HG02798 (cell line): Measurements from ENCODE around the gene LRRIQ3.
A peak's percentile ranks its signal among the peaks of the same experiment; 100 is the strongest.
"Not testable (repeated sequence)": the region's sequence is repeated elsewhere in the genome, so short reads cannot be mapped to it uniquely, and the experiment has no call there.

Source experiments
- ATAC-seq: cut with Tn5 transposase; IDR thresholded peaks from one replicate; pipeline ENCODE4 v1.9.1; 2021; ENCODE audit warnings: mild to moderate bottlenecking; ENCODE audit not compliant: unreplicated experiment, poor library complexity

The LRRIQ3 gene, protein sequence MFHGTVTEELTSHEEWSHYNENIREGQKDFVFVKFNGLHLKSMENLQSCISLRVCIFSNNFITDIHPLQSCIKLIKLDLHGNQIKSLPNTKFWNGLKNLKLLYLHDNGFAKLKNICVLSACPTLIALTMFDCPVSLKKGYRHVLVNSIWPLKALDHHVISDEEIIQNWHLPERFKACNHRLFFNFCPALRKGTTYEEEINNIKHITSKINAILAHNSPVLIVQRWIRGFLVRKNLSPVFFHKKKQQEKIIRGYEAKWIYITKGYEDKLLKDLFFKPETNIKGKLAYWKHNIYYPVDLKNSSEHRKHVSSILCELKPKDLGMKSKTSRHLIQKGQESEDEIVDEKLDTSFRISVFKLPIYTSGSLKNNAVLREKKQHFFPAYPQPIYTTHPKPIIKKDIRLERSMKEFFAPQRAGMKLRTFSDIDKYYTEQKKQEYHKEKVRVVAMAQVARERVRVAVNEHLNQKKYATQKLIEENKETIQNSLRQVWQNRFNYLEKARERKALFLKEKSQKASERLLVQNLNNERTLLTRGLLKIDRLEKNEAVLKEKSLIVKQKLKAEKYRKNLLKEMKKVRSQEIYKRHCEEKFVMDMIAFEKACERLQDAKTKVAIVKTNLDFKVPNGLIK

GRCh38 chr1:74197657-74198552 lies at the start of gene LRRIQ3, which contains the start of gene FPGT:
Gene LRRIQ3 (minus strand): TSS chr1:74198176. CDS start chr1:74183684, 14,492 bp downstream.
Gene FPGT (plus strand): TSS chr1:74198242. CDS start chr1:74198279, 37 bp downstream.
- ATAC-seq = peak; percentile 95

- ATAC-seq = no peak
Measured at GRCh38 chr1:74246315-74246714, 48.3 kb upstream of the LRRIQ3 start.

- no peak for ATAC-seq
Measured at GRCh38 chr1:74245168-74245772, 47.3 kb upstream of the LRRIQ3 start.

GRCh38 chr1:74237787-74238186 lies 39.8 kb upstream of the LRRIQ3 start:
- no peak for ATAC-seq

DNA sequence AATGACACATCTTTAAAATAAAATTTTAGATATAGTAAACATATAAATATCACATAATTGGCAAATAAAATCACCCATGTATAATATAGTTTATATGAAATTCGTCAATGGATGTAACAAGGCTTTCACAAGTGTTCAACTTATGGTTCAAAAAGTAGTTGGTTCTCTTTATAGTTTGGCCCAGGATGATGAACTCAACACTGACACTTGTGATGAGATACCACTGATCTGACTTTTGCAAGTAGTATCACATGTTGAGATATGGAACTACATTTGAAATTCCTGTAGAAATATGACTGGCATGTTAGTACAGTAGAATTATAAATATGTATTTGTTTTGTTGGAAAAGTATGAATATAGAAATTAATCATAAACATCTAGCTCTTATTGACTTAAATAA lies 39.1 kb upstream of the LRRIQ3 start:
- no peak for ATAC-seq

DNA sequence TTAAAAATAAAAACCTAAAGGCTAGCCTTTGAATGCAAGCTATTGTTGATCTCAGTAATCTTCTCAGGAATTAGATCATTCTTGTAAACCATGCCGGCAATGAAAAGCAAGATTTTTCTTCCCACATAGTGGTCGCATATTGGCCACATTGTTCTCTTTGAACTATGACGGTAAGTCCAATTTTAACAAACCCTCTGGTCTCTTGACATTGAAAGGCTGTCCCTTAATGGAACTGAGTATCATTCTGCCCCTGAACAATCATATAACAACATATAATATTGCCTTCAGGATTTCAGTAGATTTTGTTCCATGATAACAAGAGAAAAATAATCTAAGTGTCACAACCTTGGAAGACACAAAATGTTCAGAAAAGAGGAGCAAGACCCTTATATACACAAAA lies 38.5 kb upstream of the LRRIQ3 start:
- ATAC-seq = no peak

GRCh38 chr1:74235153-74235552 lies 37.2 kb upstream of the LRRIQ3 start, which contains the start of gene TNNI3K:
Gene TNNI3K (plus strand): TSS chr1:74235387. CDS start chr1:74235452, 65 bp downstream.
- ATAC-seq = no peak

DNA sequence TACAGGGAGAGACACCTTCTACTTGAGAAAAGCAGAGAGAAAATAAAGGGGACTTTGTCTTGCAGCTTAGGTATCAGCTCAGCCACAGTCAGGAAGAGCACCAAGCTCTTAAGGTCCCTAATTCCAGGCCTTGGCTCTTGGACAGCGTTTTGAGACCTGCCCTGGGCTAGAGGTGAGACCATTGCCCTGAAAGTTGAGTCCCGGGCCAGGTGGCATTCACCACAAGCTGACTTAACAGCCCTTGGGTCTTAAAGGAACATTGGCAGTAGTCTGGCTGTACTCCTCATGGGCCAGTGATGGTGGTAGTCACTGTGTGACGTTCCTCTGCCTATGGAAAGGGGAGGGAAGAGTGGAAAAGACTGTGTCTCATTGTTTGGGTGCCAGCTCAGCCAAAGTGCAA lies 25.5 kb upstream of the LRRIQ3 start:
- ATAC-seq = no peak

- no peak for ATAC-seq
Measured at GRCh38 chr1:74222701-74223100, 24.7 kb upstream of the LRRIQ3 start.

DNA sequence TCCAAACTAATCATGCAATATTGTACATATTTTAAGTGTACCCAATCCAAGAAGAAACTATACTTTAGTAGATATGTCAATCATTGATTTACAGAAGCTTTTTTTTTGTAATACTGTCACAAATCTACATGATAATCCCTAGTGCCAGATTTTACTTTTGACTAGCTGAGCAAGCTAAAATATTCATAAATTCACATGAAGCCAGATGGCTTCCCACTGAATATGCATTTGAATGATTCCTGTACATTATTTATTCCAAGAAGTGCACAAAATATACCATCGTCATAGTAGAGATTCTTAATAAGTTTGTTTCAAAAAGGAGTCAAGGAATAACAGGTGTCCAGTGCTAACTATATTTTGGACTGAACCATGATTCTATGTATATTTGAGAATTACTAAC lies 17.3 kb upstream of the LRRIQ3 start:
- no peak for ATAC-seq

GRCh38 chr1:74205266-74205665 lies 7.3 kb upstream of the LRRIQ3 start:
- ATAC-seq = no peak

DNA sequence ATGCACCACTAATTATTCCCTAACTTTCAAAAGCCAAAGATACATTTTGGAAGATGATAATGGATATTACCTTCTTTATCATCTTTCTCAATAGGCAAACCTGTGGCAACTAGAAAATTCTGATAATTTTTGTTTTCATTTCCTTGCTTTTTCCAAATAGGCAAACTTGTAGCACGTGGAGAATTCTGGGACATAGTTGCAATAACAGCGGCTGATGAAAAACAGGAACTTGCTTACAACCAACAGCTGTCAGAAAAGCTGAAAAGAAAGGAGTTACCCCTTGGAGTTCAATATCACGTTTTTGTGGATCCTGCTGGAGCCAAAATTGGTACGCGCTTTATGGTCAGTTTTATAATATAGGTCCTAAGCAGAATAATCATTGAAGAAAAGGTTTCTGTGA lies 1.5 kb upstream of the LRRIQ3 start:
- ATAC-seq = no peak

DNA sequence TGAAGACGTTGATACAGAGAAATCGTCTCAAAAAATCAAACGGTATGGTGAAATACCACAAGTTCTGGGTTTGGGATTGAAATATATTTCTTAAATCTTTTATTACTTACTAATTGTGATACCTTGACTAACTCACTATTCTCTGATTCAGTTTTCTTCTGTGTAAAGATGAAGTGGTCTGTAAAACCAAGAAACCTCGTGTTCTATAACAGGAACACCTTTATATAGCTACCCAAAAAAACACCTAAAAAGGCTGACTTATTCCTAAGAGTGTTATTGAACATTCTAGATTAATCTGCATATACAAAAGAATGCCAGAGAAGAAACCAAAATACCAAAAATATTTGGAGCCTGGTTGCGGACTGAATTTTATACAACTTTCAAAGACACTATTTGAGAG lies 721 bp downstream of the LRRIQ3 start:
- no peak for ATAC-seq

- ATAC-seq = no peak
Measured at GRCh38 chr1:74195339-74195738, 2.6 kb downstream of the LRRIQ3 start.

DNA sequence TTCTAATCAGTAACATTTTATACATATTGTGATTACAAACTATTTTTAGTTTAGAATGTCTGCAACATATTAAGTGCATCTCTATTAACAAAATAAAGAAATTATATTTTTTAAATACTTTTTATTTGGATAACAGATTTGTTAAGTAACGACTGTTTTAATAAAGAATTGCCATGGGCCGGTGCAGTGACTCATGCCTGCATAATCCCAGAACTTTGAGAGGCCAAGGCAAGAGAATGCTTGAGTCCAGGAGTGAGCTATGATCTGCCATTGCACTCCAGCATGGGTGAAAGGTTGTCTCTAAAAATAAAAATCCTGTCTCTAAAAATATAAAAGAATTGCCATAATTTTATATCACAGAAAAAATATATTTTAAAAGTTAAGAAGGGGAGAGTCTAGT lies 4.1 kb downstream of the LRRIQ3 start:
- no peak for ATAC-seq

DNA sequence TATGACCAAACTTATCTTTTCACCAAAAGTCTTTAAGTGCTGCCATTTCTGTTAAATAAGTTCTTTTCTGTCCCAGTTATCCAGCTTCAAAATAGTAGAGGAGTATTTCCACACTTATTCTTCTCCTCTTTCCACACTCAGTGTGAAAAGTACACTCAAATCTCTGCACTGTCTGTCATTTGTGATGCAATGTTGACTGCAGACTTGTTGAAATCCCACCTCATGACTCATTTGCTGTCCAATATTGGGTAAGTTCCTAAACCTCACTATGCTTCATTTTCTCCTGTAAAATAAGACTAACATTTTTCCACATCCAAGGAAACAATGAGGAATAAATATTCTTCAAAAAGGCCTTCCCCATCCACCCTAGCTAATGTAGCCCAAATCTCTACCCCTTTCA lies 17.5 kb downstream of the LRRIQ3 start:
- ATAC-seq = no peak

DNA sequence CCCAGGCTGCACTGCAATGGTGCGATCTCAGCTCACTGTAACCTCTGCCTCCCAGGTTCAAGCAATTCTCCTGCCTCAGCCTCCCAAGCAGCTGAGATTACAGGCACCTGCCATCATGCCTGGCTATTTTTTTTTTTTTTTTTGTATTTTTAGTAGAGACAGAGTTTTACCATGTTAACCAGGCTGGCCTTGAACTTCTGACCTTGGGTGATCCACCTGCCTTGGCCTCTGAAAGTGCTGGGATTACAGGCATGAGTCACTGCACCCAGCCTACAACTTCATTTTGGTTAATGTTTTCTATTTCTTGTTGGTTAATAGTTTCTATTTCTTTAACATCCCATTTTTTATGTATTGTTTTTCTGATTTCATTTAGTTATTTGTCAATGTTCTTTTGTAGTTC lies 23.6 kb downstream of the LRRIQ3 start:
- ATAC-seq = not testable (repeated sequence)

DNA sequence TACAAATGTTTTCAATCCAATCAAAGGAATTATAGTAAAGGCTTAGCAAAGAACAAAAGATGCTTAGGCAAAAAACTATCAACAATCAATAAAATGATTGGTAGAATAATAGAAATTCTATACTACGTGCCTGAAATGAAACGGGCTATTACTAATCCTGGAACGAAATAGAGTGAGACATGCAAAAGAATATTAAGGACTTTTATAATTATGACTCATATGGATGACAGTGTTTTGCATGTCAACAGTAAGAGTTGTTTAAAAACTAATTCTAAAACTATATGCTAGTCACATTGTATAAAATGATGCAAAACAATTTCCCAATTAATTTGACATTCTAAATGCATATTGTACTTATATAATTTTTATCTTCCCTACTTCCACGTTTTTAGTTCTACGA lies 35.6 kb downstream of the LRRIQ3 start:
- ATAC-seq = no peak

- no peak for ATAC-seq
Measured at GRCh38 chr1:74161497-74161896, 36.5 kb downstream of the LRRIQ3 start.

DNA sequence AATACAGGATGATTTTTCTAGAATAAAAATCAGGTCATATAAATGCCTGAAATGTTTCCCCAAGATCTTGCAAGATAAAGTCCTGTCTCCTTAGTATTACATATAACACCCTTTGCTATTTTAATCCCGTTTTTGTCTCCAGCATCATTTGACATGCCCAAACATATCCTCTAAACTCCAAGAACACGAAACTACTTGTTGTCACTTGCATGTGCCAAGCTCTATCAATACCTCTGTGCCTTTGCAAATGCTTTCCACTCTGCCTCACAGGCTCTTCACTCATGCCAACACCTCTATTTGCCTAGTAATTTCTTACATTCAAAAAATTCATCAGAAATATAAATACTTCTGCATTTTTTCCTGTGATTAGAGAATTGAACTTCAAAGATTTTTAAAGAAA lies 37.9 kb downstream of the LRRIQ3 start:
- ATAC-seq = no peak
